AG04450 (cell line): ENCODE data around the gene ARL3. TPM values are rescaled to one million over a fixed set of nuclear protein-coding genes. Genes with fewer than 3 reads are reported as not detected.

Source experiments
- CTCF ChIA-PET: fragments of 300-600, 350-600 bp; formaldehyde crosslinking; extraction: SDS; loops from one replicate; lab custom pipeline; 2022; ENCODE audit warnings: antibody characterized with exemption, inconsistent platforms; lab: Charles Lee
- POLR2A ChIA-PET: fragments of 350-600 bp; formaldehyde crosslinking; extraction: SDS; loops from one replicate; lab custom pipeline; 2021; ENCODE audit warnings: antibody characterized with exemption, inconsistent platforms; lab: Yijun Ruan, JAX
- DNase-seq: peaks from one replicate; pipeline ENCODE4 v3.0.0-alpha.2; 2011; ENCODE audit warnings: low read depth, low spot score
- H3K27ac ChIP-seq: one replicate; pipeline ENCODE4 v1.5.1; 2012; ENCODE audit warnings: low read depth, low read length, control low read depth
- H3K27me3 ChIP-seq: one replicate; pipeline ENCODE4 v1.6.0; 2012; ENCODE audit warnings: low read length; ENCODE audit not compliant: control insufficient read depth, insufficient read depth
- H3K4me3 ChIP-seq: 2 replicates; pipeline ENCODE4 v1.5.1; 2011; ENCODE audit warnings: mild to moderate bottlenecking, low read depth, low read length, control low read depth
- H3K9me3 ChIP-seq: 2 replicates; pipeline ENCODE4 v1.5.1; 2012; ENCODE audit warnings: low read length; ENCODE audit not compliant: control insufficient read depth, insufficient read depth
- CTCF ChIP-seq: IDR thresholded peaks from 2 replicates; pipeline ENCODE4 v1.5.1; 2011; ENCODE audit warnings: low read depth, low read length, control low read depth, inconsistent platforms
- polyA plus RNA-seq: library from polyadenylated mRNA; depleted of rRNA; stranded (reverse); fragments of >200 nt; gene quantifications from 2 replicates; pipeline ENCODE4 v1.2.3, GENCODE V29; 2011

The ARL3 gene
- polyA plus RNA-seq, 1 experiment, result 19.2 TPM

GRCh38 chr10:102729029-102730026 is 15.1 kb upstream of the ARL3 start:
- ChIA-PET POLR2A (no interaction called here), CTCF (interaction anchor here (0.6 to 6.4 kb wide), 3 partner anchors 172 to 387 kb away, joined by 3 to 40 read pairs (median 8); no protein-coding TSS in a partner anchor)
- no peaks in the 10 kb centered on the region for H3K27me3 ChIP-seq
- DNase-seq, result no peak
- H3K4me3 ChIP-seq, result no peak overlapping the region
- H3K27ac ChIP-seq, result no peak overlapping the region
- peak; percentile 93 for TF ChIP-seq CTCF
- H3K9me3 ChIP-seq, result no peaks in the 10 kb centered on the region; the same call in 1 of the 2 replicates

GRCh38 chr10:102727037-102727818 is 13.0 kb upstream of the ARL3 start:
- Histone ChIP-seq H3K4me3 (no peak overlapping the region), H3K27ac (no peak overlapping the region), H3K9me3 (no peaks in the 10 kb centered on the region; the same call in 1 of the 2 replicates), H3K27me3 (no peaks in the 10 kb centered on the region)
- TF ChIP-seq CTCF, result no peak
- ChIA-PET POLR2A (interaction anchor here (0.6 to 1.5 kb wide), 2 partner anchors 50 to 82 kb away, joined by 3 to 4 read pairs; no protein-coding TSS in a partner anchor), CTCF (interaction anchor here (0.6 to 6.4 kb wide), 6 partner anchors 11 to 517 kb away, joined by 3 to 40 read pairs (median 4); no protein-coding TSS in a partner anchor)
- no peak for DNase-seq

GRCh38 chr10:102726274-102726673 is 12.1 kb upstream of the ARL3 start:
- POLR2A ChIA-PET, result interaction anchor here (1.5 to 1.8 kb wide), 2 partner anchors 12 to 51 kb away, joined by 3 to 4 read pairs; partner anchors contain the start of genes ARL3 and SFXN2
- CTCF ChIA-PET, result interaction anchor here (2.1 to 6.4 kb wide), 2 partner anchors 27 to 176 kb away, joined by 9 to 40 read pairs; no protein-coding TSS in a partner anchor
- no peak for DNase-seq
- Histone ChIP-seq H3K9me3 (no peaks in the 10 kb centered on the region; the same call in 1 of the 2 replicates), H3K27me3 (no peaks in the 10 kb centered on the region), H3K27ac (no peak overlapping the region), H3K4me3 (no peak overlapping the region)
- no peak for TF ChIP-seq CTCF

- TF ChIP-seq CTCF, result no peak
- no peak overlapping the region for H3K27ac ChIP-seq
- ChIA-PET POLR2A (no interaction called here), CTCF (interaction anchor here (6.4 kb wide), 1 partner anchor 179 kb away, joined by 40 read pairs; no protein-coding TSS in a partner anchor)
- no peak overlapping the region for H3K4me3 ChIP-seq
- no peaks in the 10 kb centered on the region for H3K27me3 ChIP-seq
- no peak for DNase-seq
- H3K9me3 ChIP-seq, result no peaks in the 10 kb centered on the region; the same call in 1 of the 2 replicates
Measured at GRCh38 chr10:102723989-102724388, 9.8 kb upstream of the ARL3 start.
